Measurements from ENCODE around the gene PDPR.
"Not testable (repeated sequence)": the region's sequence is repeated elsewhere in the genome, so short reads cannot be mapped to it uniquely, and the experiment has no call there.

PDPR gene

GRCh38 chr16:70162041-70162451 is 47.9 kb downstream of the PDPR start:
- DNase-seq (ENCODE audit: low read depth): no peak

GRCh38 chr16:70163596-70163995 is 49.5 kb downstream of the PDPR start:
- DNase-seq (ENCODE audit: low read depth): no peak

GRCh38 chr16:70166688-70167087 is 52.6 kb downstream of the PDPR start:
- DNase-seq (ENCODE audit: low read depth): not testable (repeated sequence)

DNA sequence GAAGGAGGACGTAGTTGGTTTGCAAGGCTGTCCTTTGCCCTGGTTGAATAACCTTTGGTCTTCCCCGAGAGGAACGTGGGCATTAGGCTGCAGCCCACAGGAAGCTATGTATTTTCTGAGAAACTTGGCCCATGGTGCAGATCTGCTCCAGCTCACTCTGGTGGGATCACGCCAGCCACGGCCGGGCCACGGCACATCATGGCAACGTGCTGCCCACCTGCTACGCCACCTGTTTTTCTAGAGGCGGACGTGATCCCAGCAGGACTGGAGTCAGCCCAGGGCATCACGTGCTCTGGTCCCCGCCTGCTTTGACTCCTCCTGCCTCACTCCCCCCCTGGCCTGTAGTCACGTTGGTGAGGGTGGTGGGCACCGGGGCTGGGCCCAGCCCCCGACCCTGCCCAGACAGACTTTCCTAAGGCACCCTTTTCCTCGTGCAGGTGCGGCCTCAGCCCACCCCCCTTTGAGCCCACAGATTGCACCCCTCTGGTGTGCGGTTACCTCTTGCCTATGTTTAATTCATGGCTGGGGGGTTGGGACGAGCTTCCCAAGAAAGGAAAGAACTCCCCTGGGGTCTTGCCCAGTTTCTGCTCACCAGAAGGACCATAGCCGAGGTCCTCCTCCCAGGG is 59.2 kb downstream of the PDPR start, which contains the start of gene CLEC18C:
CLEC18C (plus strand) TSS at position 576 of the 626 bp plus-strand sequence. CDS start 492 bp downstream, outside the sequence.
- DNase-seq (ENCODE audit: low read depth): not testable (repeated sequence)

DNA sequence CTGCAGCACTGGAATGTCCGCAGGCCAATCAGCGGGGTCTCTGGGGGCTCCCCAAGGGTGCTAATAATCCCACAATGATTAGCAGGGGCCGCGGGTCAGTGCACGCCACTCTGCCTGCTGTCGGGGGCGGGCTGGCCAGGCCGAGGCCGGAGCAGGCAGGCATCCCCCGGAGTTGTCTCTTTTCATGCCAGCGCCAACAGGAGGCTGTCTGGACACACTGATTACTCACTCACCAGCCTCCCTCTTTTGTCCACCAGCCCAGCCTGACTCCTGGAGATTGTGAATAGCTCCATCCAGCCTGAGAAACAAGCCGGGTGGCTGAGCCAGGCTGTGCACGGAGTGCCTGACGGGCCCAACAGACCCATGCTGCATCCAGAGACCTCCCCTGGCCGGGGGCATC is 59.8 kb downstream of the PDPR start:
- not testable (repeated sequence) for DNase-seq (ENCODE audit: low read depth)

DNA sequence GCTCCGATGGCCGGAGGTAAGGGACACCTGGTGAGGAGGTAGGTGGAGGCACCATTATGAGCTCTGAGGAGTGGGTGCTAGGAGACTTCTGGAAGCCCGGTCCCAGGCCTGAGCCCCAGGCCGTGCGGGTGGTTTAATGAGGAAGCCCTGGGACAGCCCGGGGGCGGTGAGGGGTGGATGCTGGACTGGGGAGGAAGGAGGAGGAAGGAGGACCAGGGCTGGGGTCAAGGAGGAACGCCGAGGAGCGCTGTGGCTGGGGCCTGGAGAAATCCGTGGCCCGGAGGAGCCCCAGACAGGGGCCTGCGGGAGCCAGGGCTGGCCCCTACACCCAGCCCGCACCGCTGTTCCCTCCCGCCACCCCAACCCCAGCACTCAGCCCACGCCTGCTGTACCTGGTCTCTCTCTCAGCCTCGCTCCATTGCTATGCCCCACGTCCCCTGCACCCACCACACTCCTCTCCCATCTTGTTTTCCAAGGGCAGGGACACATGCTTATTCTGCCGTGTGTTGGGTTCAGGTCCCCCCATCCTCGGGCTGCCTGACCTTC is 60.3 kb downstream of the PDPR start:
- DNase-seq (ENCODE audit: low read depth): not testable (repeated sequence)

DNA sequence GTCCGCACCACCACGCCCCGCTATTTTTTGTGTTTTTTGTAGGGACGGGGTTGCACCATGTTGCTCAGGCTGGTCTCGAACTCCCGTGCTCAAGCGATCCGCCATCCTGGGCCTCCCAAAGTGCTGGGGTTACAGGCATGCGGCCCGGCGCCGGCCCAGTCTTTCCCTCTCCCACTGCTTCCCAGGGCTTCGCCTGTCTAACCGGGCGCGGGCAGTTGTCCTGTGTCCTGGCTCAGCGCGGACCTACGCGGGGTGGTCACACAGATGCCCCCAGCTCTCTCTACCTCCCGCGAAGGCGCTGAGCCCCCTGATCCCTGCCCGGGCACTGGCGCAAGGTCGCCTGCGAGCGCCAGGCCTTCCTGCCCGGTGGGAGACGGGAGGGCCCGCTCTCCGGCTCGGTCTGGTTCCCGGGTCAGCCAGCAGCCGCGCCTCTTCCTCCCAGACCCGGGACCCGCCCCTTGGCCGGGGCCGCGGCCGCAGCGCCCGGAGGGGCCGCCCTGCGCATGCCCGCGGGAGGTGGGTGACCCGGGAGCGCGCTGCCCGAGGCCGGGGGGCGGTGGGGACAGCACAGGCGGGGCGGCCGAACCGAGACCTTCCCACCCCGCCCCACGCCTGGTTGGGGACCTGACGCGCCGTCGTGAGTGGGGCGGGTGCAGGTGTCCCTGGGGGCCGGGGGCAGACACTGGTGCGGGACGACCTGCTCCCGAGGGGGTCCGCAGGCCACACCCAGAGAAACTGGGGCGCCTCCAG is 73.9 kb downstream of the PDPR start:
- DNase-seq (ENCODE audit: low read depth): not testable (repeated sequence)

GRCh38 chr16:70188608-70188915 is 74.4 kb downstream of the PDPR start:
- not testable (repeated sequence) for DNase-seq (ENCODE audit: low read depth)

- DNase-seq (ENCODE audit: low read depth): not testable (repeated sequence)
Measured at GRCh38 chr16:70190574-70190973, 76.4 kb downstream of the PDPR start.

GRCh38 chr16:70196683-70197300 is 82.7 kb downstream of the PDPR start:
- not testable (repeated sequence) for DNase-seq (ENCODE audit: low read depth)

DNA sequence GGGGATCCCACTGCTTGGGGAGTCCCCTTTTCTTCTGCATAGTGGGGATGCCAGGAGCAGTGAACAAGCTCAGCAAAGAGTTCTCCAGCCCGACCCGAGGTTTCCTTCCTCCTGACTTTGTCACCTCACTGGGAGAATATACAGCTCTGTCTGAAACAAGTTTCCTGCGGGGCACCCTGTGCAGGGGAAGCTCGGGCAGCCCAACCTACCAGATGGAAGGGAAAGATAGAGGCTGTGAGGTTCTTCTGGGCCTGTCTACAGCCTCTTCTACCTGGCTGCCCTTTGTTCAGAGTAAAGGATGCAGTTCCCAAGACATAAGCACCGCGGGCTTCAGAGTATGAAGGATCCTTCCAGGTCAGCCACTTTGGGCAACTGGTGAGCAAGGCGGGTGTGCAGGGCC is 83.5 kb downstream of the PDPR start:
- not testable (repeated sequence) for DNase-seq (ENCODE audit: low read depth)

GRCh38 chr16:70198230-70198629 is 84.1 kb downstream of the PDPR start:
- DNase-seq (ENCODE audit: low read depth): not testable (repeated sequence)

- DNase-seq (ENCODE audit: low read depth): not testable (repeated sequence)
Measured at GRCh38 chr16:70198666-70199065, 84.5 kb downstream of the PDPR start.

DNA sequence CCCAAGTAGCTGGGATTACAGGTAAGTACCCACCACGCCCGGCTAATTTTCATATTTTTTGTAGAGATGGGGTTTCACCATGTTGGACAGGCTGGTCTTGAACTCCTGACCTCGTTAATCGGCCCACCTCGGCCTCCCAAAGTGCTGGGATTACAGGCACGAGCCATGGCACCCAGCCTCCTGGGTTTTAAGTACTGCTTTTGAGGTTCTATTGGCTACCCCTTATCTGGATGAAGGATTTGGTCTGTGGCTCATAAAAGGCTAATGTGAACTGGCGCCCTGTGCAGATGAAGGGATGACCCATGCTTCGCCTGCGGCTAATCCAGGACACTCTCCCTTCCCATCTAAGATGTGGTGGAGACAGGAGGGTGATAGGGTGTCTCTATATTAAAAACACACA is 85.0 kb downstream of the PDPR start:
- DNase-seq (ENCODE audit: low read depth): not testable (repeated sequence)

DNA sequence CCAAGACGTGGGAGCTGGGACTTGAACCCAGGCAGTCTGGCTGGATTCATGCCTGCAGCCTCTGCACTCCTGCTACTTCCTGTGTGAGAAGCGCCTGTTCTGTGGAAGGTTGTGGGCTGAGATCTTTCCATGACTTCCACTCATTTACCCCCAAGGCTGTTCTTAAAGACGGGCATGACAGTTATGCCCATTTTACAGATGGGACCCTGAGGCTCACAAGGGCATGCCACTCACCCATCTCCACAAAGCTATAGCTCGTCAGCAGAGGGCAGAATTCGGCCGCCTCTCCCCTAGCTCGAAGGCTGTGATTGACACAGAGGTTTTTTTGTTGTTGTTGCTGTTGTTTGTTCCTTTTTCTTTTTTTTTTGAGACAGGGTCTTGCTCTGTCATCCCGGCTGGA is 85.9 kb downstream of the PDPR start:
- DNase-seq (ENCODE audit: low read depth): not testable (repeated sequence)

DNA sequence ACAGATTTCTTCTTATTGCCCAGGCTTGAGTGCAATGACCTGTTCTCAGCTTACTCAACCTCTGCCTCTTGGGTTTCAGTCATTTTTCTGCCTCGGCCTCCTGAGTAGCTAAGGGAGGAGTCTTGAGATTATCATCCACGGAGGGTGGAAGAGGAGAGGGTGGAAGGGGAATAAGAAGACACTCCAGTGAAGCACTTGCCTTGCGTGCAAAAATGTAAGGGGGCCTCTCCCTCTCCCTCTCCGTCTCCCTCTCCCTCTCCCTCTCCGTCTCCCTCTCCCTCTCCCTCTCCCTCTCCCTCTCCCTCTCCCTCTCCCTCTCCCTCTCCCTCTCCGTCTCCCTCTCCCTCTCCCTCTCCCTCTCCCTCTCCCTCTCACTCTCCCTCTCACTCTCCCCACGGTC is 89.4 kb downstream of the PDPR start:
- not testable (repeated sequence) for DNase-seq (ENCODE audit: low read depth)

DNA sequence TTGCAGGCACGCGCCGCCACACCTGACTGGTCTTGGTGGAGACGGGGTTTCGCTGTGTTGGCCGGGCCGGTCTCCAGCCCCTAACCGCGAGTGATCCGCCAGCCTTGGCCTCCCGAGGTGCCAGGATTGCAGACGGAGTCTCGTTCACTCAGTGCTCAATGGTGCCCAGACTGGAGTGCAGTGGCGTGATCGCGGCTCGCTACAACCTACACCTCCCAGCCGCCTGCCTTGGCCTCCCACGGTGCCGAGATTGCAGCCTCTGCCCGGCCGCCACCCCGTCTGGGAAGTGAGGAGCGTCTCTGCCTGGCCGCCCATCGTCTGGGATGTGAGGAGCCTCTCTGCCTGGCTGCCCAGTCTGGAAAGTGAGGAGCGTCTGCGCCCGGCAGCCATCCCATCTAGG is 89.9 kb downstream of the PDPR start:
- DNase-seq (ENCODE audit: low read depth): not testable (repeated sequence)

DNA sequence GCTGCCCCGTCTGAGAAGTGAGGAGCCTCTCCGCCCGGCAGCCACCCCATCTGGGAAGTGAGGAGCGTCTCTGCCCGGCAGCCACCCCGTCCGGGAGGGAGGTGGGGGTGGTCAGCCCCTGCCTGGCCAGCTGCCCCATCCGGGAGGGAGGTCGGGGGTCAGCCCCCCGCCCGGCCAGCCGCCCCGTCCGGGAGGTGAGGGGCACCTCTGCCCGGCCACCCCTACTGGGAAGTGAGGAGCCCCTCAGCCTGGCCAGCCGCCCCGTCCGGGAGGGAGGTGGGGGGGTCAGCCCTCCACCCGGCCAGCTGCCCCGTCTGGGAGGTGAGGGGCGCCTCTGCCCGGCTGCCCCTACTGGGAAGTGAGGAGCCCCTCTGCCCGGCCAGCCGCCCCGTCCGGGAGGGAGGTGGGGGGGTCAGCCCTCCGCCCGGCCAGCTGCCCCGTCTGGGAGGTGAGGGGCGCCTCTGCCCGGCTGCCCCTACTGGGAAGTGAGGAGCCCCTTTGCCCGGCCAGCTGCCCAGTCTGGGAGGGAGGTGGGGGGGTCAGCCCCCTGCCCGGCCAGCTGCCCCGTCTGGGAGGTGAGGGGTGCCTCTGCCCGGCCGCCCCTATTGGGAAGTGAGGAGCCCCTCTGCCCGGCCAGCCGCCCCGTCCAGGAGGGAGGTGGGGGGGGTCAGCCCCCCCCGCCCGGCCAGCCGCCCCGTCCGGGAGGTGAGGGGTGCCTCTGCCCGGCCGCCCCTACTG is 90.7 kb downstream of the PDPR start:
- not testable (repeated sequence) for DNase-seq (ENCODE audit: low read depth)

GRCh38 chr16:70206382-70206781 is 92.2 kb downstream of the PDPR start:
- not testable (repeated sequence) for DNase-seq (ENCODE audit: low read depth)
